ENCODE data around the gene MISP3.

The MISP3 gene

DNA sequence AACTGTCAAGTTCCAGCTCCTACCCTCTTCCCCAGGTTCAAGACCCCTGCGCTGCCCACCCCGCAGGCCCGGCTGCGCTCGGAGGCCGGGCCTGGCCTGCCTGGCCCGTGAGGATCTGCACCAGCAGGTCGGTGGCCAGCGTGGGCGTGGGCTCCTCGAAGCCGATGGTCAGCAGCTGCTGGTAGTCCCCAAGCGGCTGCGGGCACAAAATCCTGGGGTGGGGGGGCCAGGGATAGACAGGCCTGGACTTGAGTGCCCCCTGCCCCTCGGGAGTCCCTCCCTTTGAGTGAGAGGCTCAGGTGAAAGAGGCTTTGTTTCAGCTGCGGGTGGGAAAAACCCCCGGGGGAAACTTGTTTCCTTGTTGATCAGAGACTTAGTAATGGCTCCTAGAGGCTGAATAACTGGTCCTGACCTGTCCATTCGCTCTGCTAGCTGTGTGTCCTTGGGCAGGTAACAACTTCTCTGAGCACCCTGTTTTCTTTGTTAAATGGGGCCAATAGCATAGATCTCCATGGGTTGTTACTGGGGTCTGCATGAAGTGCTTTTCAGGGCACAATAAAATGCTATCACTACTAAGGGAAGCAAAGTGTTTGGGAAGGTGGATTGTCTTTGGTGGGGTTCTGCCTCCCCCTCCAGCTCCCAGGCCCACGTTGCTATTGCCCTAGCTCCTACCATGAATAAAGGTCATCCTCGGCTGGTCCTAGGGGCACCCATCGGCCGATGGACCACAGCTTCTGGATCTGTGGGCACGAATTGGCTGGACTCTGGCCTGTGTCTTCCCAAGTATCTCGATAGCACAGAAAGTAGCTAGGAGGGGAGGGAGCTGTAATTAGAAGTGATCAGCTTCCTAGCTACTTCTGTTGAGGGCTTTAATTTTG is 9.4 kb downstream of the MISP3 start:
- DNase-seq: peak; percentile 53

DNA sequence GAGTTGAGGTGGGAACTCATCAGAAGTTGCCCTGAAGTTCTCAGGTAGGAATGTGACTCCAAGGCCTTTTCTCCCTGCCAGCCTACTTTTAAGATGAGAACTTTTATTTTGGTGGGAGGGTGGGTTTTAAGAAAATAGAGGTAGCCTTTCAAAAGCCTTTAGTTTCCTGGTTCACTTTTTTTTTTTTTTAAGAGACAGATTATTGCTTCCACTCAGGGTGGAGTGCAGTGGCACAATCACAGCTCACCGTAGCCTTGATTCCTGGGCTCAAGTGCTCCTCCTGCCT is 10.0 kb downstream of the MISP3 start:
- DNase-seq: no peak

DNA sequence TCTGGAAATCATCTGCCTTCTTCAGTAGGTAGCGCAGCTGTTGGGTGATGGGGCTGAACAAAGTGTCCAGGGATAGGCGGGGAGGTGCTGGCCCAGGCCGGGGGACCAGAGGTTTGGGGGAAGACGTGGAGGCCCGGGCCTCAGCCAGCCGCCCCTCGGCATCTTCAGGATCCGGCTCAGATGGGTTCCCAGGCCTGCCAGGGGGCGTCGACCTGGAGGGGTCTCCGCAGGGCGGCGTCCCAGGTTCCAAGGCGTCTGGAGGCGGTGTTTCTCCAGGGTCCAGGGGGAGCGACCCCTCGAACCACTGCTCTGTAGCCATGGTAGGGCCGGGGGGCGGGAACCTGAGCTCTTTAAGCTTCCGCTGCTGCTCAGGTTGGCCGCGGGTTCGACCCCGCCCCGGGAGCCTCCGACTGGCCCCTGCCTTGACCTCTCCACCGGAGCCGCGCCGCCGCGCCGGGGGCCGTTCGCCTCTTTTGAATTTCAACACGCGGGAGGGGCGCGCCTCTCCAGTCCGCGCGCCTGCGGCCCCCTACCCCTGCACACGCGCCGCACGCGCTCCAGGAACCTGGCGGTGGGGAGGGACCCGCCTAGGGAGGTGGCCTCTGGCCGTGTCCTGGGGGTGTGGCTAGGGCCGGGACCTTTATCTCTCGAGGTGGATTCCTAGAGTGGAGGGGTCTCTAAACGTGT is 12.9 kb downstream of the MISP3 start, which contains the start of gene C19orf67:
Gene C19orf67 (minus strand): TSS at position 475 of the 687 bp plus-strand sequence. CDS start 156 bp downstream, at position 319.
- no peak for DNase-seq

DNA sequence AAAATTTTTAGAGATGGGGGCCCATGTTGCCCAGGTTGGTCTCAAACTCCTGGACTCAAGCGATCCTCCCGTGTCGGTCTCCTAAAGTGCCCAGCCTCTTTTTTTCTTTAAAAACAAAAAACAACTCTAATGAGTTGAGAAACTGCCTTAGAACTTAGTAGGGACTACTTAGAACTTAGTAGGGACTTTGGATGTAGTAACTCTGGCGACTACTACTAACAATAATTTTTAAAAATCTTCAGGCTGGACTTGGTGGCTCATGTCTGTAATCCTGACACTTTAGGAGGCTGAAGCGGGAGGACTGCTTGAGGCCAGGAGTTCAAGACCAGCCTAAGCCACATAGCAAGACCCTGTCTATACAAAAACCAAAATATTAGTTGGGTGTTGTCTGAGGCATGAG is 13.5 kb downstream of the MISP3 start:
- no peak for DNase-seq

DNA sequence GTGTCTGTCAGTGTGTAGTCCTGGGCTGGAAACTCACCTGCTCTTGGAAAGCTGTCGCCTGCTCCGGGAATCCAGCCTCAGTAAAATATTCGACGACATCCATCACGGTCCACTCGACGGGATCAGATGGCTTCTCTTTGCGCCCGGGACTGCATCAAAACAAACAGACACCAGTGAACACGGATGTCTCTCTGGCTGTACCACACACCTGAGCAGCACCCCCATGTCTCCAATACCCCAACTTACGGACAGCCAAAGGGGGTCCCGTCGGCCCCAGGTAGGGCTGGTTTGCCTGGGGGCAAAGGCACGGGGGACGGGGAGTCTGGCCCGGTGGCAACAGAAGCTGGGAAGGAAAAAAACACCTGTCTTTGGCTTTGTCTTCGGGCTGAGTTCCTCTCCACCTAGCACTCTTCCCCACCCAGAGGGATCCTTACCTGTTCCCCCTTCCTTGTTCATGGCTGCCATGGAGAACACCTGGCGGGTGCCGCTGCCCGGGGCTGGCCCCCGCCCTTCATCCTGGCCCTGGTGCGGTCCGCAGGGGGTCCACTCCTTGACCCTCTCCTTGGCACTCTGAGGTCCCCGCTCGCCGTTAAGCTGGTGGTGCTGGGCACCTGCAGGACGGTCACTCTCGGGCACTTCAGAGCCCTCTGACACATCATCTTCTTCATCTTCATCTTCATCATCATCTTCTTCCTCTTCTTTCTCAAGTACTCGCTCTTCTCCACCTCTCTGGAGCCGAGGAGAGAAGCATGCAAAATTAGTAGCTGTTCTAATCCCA is 16.2 kb downstream of the MISP3 start:
- no peak for DNase-seq

DNA sequence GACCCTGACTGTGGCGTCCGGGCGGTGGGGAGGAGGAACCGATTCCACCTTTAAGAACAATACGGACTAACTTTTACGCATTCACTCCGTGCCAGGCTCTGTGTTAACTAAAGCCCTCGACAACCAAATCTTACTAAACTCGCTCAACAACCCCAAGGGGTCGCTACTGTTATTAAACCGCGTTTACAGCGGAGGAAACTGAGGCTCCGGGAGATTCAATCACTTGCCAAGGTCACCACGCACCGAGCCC is 16.8 kb downstream of the MISP3 start:
- no peak for DNase-seq

DNA sequence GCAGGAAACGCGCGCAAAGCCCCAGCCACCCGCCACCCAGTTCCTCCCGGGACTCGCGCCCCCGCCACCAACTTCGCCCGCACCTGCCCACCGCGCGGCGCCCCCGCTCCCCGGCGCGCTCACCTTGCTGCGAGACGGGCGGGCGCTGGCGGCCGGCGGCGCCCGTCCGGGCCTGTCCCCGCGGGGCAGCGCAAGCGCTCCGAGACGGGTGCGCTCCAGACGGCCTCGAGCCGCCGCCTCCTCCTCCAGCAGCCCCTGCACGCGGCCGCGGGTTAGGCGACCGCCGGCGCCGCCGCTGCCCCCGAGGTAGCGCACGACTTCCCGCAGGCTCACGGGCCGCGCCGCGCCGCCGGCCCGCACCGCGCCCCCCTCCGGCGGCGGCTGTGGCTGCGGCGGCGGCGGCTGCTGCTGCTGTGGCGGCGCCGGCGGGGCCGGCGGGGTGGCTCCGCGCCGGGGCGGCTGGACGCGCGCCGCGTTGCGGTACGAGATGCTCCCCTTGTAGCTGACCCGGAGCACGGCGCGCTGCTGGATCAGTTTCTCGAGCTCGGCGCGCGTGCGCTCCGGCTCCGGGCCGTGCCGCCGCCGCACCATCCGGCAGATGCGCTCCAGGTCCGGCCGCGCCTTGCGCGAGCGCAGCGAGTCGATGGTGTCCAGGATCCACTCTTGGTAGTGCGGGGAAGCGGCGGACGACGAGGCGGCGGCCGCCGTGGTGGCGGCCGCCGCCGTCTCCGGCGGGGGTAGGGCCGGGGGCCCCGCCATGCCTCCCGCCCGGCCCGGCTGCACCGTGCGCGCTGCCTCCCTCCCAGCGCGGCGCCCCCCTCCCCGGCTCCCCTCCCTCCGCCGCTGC is 17.3 kb downstream of the MISP3 start:
- peak; percentile 66 for DNase-seq

DNA sequence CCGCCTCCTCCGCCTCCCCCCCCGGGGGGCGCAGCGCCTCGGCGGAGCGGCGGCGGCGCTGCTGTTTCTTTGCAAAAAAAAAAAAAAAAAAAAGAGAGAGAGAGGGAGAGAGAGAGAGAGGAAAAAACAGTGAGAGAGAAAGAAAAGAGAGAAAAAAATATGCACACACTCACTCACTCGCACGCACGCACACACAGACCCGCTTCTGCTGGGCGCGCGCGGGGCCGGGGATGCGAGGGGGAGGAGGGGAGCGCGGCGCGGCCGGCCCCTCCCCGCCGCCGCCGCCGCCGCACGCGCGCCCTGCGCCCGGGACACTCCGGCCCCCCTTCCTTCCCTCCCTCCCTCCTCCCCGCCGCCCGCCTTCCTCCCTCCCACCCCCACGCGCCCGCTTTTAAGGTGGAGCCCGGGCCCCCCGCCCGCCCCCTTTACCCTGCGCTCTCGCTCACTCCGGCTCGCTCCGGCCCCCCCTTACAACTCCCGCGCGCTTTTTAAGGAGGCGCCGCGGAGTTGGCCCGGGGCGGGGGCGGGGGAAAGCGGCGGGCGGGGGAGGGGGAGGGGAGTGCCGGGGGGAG is 18.0 kb downstream of the MISP3 start, which contains the start of gene SAMD1:
Gene SAMD1 (minus strand): TSS at position 243 of the 572 bp plus-strand sequence.
- DNase-seq: no peak

DNA sequence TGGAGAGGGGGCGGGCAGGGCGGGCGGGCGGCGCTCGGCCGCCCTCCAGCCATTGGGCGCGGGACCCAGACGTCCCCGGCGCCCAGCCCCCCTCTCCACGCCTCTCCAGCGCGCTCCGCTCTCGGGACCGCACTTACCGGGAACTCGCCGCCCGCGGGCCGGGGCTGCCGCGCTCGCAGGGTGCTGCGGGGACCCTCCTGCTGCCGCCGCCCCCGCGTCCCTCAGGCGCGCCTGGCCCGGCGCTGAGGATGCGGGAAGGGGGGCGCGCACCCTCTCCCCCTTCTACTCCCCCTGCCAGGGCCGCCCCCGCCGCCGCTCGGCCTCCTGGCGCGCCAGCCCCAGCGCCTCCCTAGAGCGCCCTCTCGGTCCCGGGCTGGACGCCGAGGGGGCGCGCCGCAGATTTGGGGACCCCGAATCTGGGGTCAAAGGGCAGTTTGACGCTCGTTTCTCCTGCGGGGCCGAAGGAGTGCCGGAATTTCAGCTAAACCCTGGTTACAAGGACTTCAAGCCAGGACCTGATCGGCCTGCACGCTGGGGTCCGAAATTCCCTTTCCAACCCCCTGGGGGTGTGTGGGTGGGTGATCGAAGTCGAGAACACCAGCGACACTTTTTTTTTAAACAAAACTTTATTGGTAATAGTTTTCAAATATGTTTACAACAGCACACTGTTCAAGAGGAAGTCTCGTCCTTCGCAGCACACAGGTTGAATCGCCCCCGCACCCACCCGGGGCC is 18.7 kb downstream of the MISP3 start:
- DNase-seq: peak; percentile 77

DNA sequence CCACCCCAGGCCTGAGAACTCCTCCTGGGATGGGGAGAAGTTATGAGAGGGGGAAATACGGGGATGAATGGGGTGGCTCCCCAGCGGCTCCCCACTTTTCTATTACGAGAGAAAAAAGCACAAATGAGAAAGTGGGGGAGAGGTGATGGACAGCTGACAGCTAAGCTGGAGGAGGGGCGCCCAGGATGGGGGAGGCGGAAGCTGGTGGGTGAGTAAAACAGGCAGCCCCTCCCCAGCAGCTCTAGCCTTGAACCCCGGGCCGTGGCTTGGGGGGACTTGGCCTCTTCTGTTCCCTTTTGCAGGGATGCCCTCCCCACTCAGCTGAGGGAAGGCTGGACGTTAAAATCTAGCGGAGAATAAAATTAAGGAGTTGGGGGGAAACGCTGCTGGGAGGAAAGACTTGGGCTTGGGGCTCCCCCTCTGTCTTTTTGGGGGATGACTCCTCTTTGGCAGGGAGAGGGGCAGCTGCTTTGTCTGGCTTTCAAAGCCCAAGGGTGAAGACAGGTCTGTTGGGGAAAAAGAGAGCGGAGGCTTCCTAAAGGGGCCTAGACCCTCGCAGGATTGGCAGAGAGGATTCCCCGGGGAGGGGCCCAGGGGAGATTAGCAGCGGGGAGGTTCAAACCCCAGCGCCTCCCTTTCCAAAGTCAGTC is 19.4 kb downstream of the MISP3 start:
- no peak for DNase-seq

DNA sequence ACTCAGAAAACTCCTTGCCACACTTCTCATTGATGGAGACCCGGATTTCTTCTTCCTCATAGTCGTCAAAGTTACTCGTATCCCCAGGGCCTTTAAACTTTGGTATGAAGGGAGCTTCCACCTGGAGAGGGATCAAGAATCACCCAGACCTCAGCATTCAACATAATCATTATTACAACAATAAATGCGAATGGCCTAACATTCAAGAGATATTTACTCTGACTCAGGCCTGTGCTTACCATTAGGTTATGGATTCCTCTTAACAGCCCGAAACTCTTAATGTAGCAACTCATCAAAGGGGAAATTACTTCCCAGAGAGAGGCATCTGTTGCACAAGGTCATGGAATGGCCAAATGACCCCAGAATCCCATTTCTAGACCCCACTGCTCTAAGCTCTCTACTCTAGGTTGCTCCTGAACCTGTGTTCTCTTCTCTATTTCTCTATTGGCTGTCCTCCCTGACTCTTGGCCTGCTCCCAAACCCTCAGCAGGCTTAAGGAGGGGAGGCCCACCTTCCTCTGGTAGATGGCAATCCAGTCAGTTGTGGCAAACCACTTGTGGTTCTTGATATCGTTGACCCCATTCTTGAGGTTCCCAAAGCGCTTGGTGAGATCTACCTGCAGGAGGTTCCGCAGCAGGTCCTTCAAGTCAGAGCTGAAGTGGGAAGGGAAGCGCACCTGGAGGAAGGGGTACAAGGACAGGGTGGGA is 20.7 kb downstream of the MISP3 start:
- no peak for DNase-seq

DNA sequence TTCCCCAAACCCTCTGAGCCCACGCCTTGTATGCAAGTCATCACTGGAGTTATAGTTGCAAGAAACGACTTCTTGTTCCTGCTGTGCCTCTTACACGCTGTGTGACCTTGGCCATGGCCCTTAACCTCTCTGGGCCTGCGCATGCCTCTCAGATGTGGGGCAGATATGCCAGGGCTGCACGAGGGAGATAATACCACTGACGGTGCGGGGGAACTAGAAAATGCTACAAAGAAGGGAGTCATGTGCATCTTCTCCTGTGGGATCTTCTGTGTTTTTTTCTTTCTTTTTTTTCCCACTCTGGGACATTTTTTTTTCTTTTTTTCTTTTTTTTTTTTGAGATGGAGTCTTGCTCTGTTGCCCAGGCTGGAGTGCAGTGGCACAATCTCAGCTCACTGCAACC is 22.3 kb downstream of the MISP3 start:
- DNase-seq: no peak

DNA sequence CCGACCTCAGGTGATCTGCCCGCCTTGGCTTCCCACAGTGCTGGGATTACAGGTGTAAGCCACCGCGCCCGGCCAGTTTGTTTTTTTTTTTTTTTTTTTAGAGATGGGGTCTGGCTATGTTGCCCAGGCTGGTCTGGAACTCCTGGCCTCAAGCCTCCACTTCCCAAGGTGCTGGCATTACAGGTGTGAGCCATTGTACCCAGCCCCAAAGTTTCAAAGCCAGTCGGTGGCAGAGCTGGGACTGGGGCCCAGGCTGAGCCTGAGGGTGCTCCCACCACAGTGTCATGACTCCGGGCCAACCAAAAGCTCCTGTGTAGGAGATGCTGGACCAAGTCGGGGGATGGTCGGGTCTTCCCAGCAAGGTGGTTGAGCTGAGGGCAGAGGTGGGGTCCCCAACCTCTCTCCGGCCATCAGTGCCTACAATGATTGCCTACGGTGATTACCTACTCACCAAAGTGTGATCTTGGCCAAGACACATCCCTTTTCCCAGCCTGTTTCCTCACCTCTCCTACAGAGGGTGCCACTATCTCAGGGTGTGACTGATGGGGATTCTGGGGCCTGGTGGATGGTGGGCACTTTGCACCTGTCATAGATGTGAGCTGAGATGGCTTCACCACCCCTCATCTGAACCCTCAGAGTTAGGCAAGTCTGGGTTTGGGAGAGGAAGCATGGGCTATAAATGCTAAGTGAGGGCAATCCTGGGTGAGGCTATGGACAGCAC is 23.8 kb downstream of the MISP3 start:
- no peak for DNase-seq

DNA sequence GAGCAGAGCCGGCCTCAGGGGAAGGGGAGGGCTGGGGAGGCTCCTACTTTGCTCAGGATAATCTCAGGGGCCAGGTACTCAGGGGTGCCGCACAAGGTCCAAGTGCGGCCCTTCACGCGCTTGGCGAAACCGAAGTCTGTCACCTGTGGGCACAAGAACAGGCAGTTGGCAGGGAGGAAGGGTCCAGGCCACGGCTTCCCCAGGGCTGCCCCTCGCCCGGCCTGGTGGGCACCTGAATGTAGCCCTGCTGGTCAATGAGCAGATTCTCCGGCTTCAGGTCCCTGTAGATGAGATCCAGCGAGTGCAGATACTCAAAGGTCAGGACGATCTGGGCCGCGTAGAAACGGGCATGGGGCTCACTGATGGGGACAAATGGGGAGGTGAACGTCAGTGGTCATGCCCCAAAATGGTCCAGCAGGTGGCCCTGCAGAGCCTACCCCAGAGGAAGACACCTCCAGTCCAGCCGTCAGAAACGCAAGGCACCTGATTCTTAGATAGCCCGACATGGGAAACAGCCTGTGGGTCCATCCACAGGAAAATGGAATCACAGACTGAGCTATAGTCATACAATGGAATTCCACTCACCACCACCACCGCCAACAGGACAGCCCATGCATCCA is 25.1 kb downstream of the MISP3 start:
- DNase-seq: no peak

DNA sequence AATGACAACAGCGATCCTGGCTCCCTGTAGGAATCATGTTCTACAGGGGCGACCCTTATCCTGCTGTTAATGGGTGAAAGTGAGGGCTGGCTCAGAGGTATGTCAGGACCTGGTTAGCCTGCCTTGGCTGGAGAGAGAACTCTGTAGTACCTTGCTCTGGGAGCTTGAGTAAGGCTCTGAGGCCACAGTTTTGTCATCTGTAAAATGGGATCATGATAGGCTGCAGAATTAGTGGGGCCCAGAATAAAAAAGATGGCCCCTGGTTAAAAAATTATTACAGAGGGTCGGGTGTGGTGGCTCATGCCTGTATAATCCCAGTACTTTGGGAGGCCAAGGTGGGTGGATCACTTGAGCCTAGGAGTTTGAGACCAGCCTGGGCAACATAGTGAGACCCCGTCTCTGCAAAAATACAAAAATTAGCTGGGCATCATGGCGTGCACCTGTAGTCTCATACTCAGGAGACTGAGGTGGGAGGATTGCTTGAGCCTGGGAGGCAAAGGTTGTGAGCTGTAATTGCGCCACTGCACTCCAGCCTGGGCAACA is 28.5 kb downstream of the MISP3 start:
- no peak for DNase-seq

DNA sequence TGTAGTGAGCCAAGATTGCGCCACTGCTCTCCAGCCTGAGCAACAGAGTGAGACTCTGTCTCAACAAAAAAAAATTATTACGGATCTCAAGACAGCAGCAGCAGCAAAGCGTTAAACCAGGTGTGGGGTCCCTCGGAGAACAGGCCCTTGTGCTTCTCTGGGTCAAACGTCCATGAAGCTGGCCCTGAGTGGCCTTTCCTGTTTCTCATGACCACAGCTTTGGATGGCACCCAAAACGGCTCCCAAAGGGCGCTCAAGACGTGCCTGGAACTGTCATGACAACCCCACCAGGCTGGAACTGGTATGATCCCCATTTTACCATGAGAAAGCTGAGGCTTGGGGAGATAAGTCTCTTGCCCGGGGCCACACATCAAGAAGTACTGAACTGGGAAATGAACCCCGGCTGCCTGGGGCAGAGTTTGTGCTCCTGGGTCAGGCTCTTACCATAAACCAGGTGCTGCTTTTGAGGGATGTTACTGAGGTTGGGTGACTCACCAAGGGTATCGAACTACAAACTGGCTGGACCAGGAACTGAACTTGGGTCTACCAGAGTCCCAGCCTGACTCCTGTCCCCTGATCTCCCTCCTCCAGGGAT is 29.6 kb downstream of the MISP3 start:
- DNase-seq: no peak

DNA sequence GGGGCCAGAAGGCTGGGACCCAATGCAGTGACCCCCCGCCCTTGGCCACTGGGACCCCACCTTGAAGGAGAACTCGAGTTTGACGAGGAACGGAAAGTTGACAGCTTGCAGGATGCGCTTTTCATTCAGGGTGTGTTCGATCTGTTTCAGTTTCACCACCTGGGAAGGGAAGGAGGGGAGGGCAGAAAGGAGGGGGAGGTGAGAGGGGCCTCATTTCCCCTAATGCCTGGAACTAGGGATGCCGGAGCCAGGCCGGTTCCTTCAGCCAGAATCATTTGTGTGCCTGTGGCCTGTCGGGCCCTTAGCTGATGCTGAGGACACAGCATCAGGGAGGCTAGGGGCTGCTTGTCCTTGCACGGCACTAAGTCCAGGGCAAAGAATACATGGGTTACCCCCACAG is 30.2 kb downstream of the MISP3 start:
- no peak for DNase-seq

DNA sequence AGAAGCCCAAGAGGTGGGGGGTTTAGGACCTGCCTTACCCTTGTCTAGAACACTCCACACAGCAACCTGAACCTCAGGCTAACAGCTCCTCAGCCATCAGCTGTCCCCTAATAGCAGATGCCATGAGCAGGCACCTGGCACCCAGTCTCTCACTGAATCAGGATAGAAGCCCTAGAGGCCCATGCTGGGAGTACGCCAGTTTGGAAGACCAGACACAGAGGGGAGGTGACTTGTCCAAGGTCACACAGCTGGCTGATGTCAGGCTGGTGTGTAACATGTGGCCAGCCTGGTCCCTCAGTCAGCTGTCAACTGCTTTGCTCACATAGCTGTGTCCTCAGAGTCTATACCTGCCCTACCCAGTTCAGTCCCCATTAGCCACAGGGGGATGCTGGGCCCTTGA is 30.7 kb downstream of the MISP3 start:
- no peak for DNase-seq

DNA sequence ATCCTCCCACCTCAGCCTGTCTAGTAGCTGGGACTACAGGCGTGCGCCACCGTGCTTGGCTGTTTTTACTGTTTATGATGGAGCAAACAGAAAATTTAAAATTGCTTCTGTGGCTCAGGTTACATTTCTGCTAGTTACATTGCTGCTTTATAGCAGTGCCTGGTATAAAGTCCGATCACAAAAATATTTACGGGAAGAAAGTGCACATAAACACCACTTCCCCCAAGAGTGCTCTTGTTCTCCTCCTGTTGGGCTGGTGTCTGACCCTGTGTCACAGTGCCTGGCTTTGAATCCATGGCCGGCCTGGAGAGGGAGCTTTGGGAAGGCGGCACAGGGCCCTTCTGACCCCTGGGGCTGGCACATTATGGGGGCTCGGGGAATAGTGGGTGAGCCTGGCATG is 33.1 kb downstream of the MISP3 start:
- DNase-seq: no peak
